NCI-H524 treated with DMSO at 0.1 percent for 48 hours (cell line): ENCODE data around the gene INTS6.

ENCODE experiments used
- DNase-seq: peaks from one replicate; lab custom pipeline; 2025; lab: John Stamatoyannopoulos, UW

Gene INTS6

GRCh38 chr13:51452361-51453206, at the start of gene INTS6:
TSS of gene INTS6 (minus strand) at chr13:51453036. CDS start at chr13:51452525, 511 bp downstream.
- DNase-seq = peak; percentile 96

GRCh38 chr13:51502153-51502651, 49.4 kb upstream of the INTS6 start:
- no peak for DNase-seq

- DNase-seq = no peak
Observed at GRCh38 chr13:51501592-51502152, 48.8 kb upstream of the INTS6 start.

GRCh38 chr13:51501096-51501495, 48.3 kb upstream of the INTS6 start:
- DNase-seq = no peak

GRCh38 chr13:51500687-51501086, 47.9 kb upstream of the INTS6 start:
- no peak for DNase-seq

GRCh38 chr13:51499841-51500240, 47.0 kb upstream of the INTS6 start:
- no peak for DNase-seq

GRCh38 chr13:51495316-51495715, 42.5 kb upstream of the INTS6 start:
- DNase-seq = no peak

GRCh38 chr13:51494156-51494555, 41.3 kb upstream of the INTS6 start:
- no peak for DNase-seq

- DNase-seq = no peak
Observed at GRCh38 chr13:51488212-51488611, 35.4 kb upstream of the INTS6 start.

GRCh38 chr13:51481656-51482055, 28.8 kb upstream of the INTS6 start:
- DNase-seq = no peak

GRCh38 chr13:51479199-51479523, 26.3 kb upstream of the INTS6 start:
- no peak for DNase-seq

- DNase-seq = no peak
Observed at GRCh38 chr13:51478418-51479198, 25.8 kb upstream of the INTS6 start.

- no peak for DNase-seq
Observed at GRCh38 chr13:51477653-51478324, 25.0 kb upstream of the INTS6 start.

GRCh38 chr13:51477149-51477548, 24.3 kb upstream of the INTS6 start:
- no peak for DNase-seq

GRCh38 chr13:51475727-51476501, 23.1 kb upstream of the INTS6 start:
- DNase-seq = no peak

GRCh38 chr13:51469790-51470189, 17.0 kb upstream of the INTS6 start:
- DNase-seq = no peak

GRCh38 chr13:51467730-51468129, 14.9 kb upstream of the INTS6 start:
- no peak for DNase-seq

GRCh38 chr13:51465124-51465523, 12.3 kb upstream of the INTS6 start:
- DNase-seq = no peak

GRCh38 chr13:51457086-51457815, 4.4 kb upstream of the INTS6 start:
- DNase-seq = no peak

- no peak for DNase-seq
Observed at GRCh38 chr13:51456510-51456909, 3.7 kb upstream of the INTS6 start.

GRCh38 chr13:51455532-51455931, 2.7 kb upstream of the INTS6 start:
- DNase-seq = no peak
